NCI-H526 treated with DMSO at 0.1 percent for 48 hours (cell line): Measurements from ENCODE around the gene THRB.

ENCODE experiments used
- DNase-seq: peaks from one replicate; lab custom pipeline; 2025; lab: John Stamatoyannopoulos, UW

THRB gene

GRCh38 chr3:24494618-24495325 lies at the start of gene THRB:
THRB (minus strand) TSS chr3:24494850.
- DNase-seq = no peak

- no peak for DNase-seq
These were observed 47.3 kb upstream of the THRB start for GRCh38 chr3:24541935-24542334.

GRCh38 chr3:24540821-24541220 lies 46.2 kb upstream of the THRB start:
- no peak for DNase-seq

- no peak for DNase-seq
These were observed 45.0 kb upstream of the THRB start for GRCh38 chr3:24539699-24540098.

- no peak for DNase-seq
These were observed 44.2 kb upstream of the THRB start for GRCh38 chr3:24538891-24539290.

- no peak for DNase-seq
These were observed 39.0 kb upstream of the THRB start for GRCh38 chr3:24533561-24534193.

- no peak for DNase-seq
These were observed 35.8 kb upstream of the THRB start for GRCh38 chr3:24530471-24530870.

GRCh38 chr3:24529210-24529609 lies 34.6 kb upstream of the THRB start:
- no peak for DNase-seq

GRCh38 chr3:24526640-24527212 lies 32.1 kb upstream of the THRB start:
- peak; percentile 26 for DNase-seq

GRCh38 chr3:24525557-24525956 lies 30.9 kb upstream of the THRB start:
- DNase-seq = no peak

- no peak for DNase-seq
These were observed 30.4 kb upstream of the THRB start for GRCh38 chr3:24525022-24525421.

GRCh38 chr3:24523988-24524727 lies 29.5 kb upstream of the THRB start:
- DNase-seq = no peak

- DNase-seq = no peak
These were observed 28.6 kb upstream of the THRB start for GRCh38 chr3:24523215-24523614.

- no peak for DNase-seq
These were observed 27.5 kb upstream of the THRB start for GRCh38 chr3:24522146-24522579.

- DNase-seq = no peak
These were observed 26.9 kb upstream of the THRB start for GRCh38 chr3:24521420-24522145.

- DNase-seq = no peak
These were observed 26.3 kb upstream of the THRB start for GRCh38 chr3:24520976-24521419.

GRCh38 chr3:24520101-24520495 lies 25.4 kb upstream of the THRB start:
- no peak for DNase-seq

GRCh38 chr3:24519368-24520100 lies 24.9 kb upstream of the THRB start:
- no peak for DNase-seq

GRCh38 chr3:24518990-24519367 lies 24.3 kb upstream of the THRB start:
- DNase-seq = no peak

- DNase-seq = no peak
These were observed 19.5 kb upstream of the THRB start for GRCh38 chr3:24514119-24514518.

- DNase-seq = no peak
These were observed 18.8 kb upstream of the THRB start for GRCh38 chr3:24513463-24513862.
